ENCODE data around the gene DSCAML1.

DSCAML1 gene

GRCh38 chr11:117770061-117770460 is 27.0 kb downstream of the DSCAML1 start:
- no peak for ATAC-seq
- TF ChIP-seq CSDC2 (CRISPR knock-in tag; IDR thresholded peaks at IDR 0.05), result no peak
- TF ChIP-seq TCF4 (CRISPR knock-in tag; IDR thresholded peaks at IDR 0.05; ENCODE audit: borderline replicate concordance), result no peak
- TF ChIP-seq ESRRG (CRISPR knock-in tag; IDR thresholded peaks at IDR 0.05), result no peak
- no peak for TF ChIP-seq GLIS3 (CRISPR knock-in tag; IDR thresholded peaks at IDR 0.05)
- no peak for TF ChIP-seq ZNF70 (CRISPR knock-in tag; IDR thresholded peaks at IDR 0.05)

DNA sequence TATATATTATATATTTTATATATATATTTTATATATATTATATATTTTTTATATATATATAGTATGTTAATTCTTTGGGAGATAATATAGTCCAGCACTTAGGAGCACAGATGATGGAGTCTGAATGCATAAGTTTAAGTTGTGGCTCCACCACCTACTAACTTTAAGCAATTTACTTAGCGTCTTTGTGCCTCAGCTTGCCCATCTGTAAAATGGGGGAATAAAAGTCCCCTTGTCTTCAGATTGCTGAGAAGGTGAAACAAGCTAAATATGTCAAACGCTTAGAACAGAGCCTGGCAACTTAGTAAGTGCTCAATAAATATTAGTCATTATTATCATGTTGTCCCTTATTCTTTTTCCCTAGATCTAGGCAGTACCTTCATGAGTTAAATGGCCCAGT is 27.5 kb downstream of the DSCAML1 start:
- no peak for TF ChIP-seq PATZ1 (CRISPR knock-in tag; IDR thresholded peaks at IDR 0.05; ENCODE audit: borderline replicate concordance)
- no peak for TF ChIP-seq SNAI2 (CRISPR knock-in tag; IDR thresholded peaks at IDR 0.05)
- no peak for TF ChIP-seq TCF4 (CRISPR knock-in tag; IDR thresholded peaks at IDR 0.05; ENCODE audit: borderline replicate concordance)
- TF ChIP-seq ZC3H10 (CRISPR knock-in tag; IDR thresholded peaks at IDR 0.05), result no peak
- TF ChIP-seq ISL1 (CRISPR knock-in tag; IDR thresholded peaks at IDR 0.05), result no peak
- TF ChIP-seq CSDC2 (CRISPR knock-in tag; IDR thresholded peaks at IDR 0.05), result no peak
- TF ChIP-seq, protein P1, sequence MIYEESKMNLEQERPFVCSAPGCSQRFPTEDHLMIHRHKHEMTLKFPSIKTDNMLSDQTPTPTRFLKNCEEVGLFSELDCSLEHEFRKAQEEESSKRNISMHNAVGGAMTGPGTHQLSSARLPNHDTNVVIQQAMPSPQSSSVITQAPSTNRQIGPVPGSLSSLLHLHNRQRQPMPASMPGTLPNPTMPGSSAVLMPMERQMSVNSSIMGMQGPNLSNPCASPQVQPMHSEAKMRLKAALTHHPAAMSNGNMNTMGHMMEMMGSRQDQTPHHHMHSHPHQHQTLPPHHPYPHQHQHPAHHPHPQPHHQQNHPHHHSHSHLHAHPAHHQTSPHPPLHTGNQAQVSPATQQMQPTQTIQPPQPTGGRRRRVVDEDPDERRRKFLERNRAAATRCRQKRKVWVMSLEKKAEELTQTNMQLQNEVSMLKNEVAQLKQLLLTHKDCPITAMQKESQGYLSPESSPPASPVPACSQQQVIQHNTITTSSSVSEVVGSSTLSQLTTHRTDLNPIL (CRISPR knock-in tag; IDR thresholded peaks at IDR 0.05; ENCODE audit: low read depth), result no peak
- no peak for TF ChIP-seq CSRNP3 (CRISPR knock-in tag; IDR thresholded peaks at IDR 0.05)
- TF ChIP-seq ZNF8 (CRISPR knock-in tag; IDR thresholded peaks at IDR 0.05), result no peak
- TF ChIP-seq PPARA (CRISPR knock-in tag; IDR thresholded peaks at IDR 0.05; ENCODE audit: borderline replicate concordance), result no peak
- TF ChIP-seq TOX (CRISPR knock-in tag; IDR thresholded peaks at IDR 0.05; ENCODE audit: borderline replicate concordance), result no peak
- TF ChIP-seq, protein P2, sequence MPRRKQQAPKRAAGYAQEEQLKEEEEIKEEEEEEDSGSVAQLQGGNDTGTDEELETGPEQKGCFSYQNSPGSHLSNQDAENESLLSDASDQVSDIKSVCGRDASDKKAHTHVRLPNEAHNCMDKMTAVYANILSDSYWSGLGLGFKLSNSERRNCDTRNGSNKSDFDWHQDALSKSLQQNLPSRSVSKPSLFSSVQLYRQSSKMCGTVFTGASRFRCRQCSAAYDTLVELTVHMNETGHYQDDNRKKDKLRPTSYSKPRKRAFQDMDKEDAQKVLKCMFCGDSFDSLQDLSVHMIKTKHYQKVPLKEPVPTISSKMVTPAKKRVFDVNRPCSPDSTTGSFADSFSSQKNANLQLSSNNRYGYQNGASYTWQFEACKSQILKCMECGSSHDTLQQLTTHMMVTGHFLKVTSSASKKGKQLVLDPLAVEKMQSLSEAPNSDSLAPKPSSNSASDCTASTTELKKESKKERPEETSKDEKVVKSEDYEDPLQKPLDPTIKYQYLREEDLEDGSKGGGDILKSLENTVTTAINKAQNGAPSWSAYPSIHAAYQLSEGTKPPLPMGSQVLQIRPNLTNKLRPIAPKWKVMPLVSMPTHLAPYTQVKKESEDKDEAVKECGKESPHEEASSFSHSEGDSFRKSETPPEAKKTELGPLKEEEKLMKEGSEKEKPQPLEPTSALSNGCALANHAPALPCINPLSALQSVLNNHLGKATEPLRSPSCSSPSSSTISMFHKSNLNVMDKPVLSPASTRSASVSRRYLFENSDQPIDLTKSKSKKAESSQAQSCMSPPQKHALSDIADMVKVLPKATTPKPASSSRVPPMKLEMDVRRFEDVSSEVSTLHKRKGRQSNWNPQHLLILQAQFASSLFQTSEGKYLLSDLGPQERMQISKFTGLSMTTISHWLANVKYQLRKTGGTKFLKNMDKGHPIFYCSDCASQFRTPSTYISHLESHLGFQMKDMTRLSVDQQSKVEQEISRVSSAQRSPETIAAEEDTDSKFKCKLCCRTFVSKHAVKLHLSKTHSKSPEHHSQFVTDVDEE (CRISPR knock-in tag; IDR thresholded peaks at IDR 0.05), result no peak
- TF ChIP-seq BACH2 (CRISPR knock-in tag; IDR thresholded peaks at IDR 0.05; ENCODE audit: borderline replicate concordance), result no peak
- TF ChIP-seq OSR1 (CRISPR knock-in tag; IDR thresholded peaks at IDR 0.05), result no peak
- no peak for TF ChIP-seq ARNTL (CRISPR knock-in tag; IDR thresholded peaks at IDR 0.05; ENCODE audit: borderline replicate concordance, low read depth)
- TF ChIP-seq ESRRG (CRISPR knock-in tag; IDR thresholded peaks at IDR 0.05), result no peak
- TF ChIP-seq GLIS3 (CRISPR knock-in tag; IDR thresholded peaks at IDR 0.05), result no peak
- no peak for TF ChIP-seq RARB (CRISPR knock-in tag; IDR thresholded peaks at IDR 0.05)
- no peak for ATAC-seq

GRCh38 chr11:117768506-117768905 is 28.5 kb downstream of the DSCAML1 start:
- no peak for ATAC-seq
- TF ChIP-seq TOX (CRISPR knock-in tag; IDR thresholded peaks at IDR 0.05; ENCODE audit: borderline replicate concordance) (no peak), TCF4 (CRISPR knock-in tag; IDR thresholded peaks at IDR 0.05; ENCODE audit: borderline replicate concordance) (no peak), ZNF8 (CRISPR knock-in tag; IDR thresholded peaks at IDR 0.05) (no peak), PPARA (CRISPR knock-in tag; IDR thresholded peaks at IDR 0.05; ENCODE audit: borderline replicate concordance) (no peak), ARNTL (CRISPR knock-in tag; IDR thresholded peaks at IDR 0.05; ENCODE audit: borderline replicate concordance, low read depth) (no peak), PATZ1 (CRISPR knock-in tag; IDR thresholded peaks at IDR 0.05; ENCODE audit: borderline replicate concordance) (no peak), ZFP30 (CRISPR knock-in tag; IDR thresholded peaks at IDR 0.05) (no peak), CSRNP3 (CRISPR knock-in tag; IDR thresholded peaks at IDR 0.05) (no peak), RARB (CRISPR knock-in tag; IDR thresholded peaks at IDR 0.05) (no peak), ZNF70 (CRISPR knock-in tag; IDR thresholded peaks at IDR 0.05) (no peak)
- TF ChIP-seq, protein P2 (CRISPR knock-in tag; IDR thresholded peaks at IDR 0.05), result no peak
- TF ChIP-seq, protein P3, sequence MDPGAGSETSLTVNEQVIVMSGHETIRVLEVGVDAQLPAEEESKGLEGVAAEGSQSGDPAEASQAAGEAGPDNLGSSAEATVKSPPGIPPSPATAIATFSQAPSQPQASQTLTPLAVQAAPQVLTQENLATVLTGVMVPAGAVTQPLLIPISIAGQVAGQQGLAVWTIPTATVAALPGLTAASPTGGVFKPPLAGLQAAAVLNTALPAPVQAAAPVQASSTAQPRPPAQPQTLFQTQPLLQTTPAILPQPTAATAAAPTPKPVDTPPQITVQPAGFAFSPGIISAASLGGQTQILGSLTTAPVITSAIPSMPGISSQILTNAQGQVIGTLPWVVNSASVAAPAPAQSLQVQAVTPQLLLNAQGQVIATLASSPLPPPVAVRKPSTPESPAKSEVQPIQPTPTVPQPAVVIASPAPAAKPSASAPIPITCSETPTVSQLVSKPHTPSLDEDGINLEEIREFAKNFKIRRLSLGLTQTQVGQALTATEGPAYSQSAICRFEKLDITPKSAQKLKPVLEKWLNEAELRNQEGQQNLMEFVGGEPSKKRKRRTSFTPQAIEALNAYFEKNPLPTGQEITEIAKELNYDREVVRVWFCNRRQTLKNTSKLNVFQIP (CRISPR knock-in tag; IDR thresholded peaks at IDR 0.05; ENCODE audit: borderline replicate concordance, low read depth), result no peak

All from SK-N-SH treated with all-trans-retinoic acid at 6 μM for 48 hours (cell line).